ENCODE results near the gene DERL3.

The DERL3 gene

DNA sequence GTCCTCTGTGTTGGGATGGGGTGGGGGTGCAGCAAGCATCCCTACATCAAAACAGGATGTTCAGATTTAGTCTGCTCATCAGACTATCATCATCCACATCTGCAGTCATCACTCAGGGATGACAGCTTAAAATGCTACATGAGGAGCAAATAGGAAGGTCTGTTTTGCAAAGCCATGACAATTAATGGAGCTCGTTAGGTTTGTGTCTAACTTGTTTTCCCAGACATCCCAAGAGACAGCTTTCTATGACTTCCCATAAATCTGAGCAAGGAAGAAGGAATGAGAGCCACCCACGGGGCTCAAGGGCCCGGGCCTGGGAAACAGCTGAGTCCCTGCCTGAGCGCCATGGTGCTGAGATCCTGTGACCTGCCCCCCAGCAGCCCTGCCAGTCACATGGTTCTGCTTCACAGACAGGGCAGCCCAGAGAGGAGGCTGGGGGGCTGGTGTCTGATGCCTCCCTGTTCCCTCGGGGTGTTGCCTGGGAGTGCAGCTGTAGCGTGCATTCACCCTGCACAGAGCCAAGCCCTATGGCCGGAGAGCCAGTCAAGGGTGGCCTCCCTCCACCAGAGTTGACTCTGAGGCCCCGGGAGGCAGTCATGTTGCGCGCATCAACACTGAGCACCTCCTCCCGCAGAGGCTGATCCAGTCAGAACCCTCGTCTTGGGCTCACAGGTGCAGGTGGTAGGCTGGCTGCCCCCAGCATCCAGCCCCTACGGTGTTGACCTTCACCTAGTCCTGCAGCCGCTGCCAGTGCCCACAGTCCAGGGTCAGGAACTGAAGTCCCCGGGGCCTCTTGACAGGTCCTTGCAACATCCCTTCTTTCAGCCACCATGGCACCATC lies 12.1 kb downstream of the DERL3 start:
- H2AFZ ChIP-seq (ENCODE audit: low read depth, low read length), result no peak overlapping the region
- ATAC-seq (ENCODE audit: insufficient read depth, low read depth), result peak; percentile 34; the same call in 1 of the 3 replicates
- no peaks in the 10 kb centered on the region for H3K9me3 ChIP-seq (ENCODE audit: insufficient read depth, low read length, severe bottlenecking)
- H3K36me3 ChIP-seq (ENCODE audit: insufficient read depth, low read length), result peaks cover 94% of the 10 kb centered on the region
- H3K4me2 ChIP-seq (ENCODE audit: insufficient read depth, low read length), result no peak overlapping the region
- peak overlapping the region; percentile 69 for H3K27ac ChIP-seq (ENCODE audit: low read length)
- no peak overlapping the region for H3K4me3 ChIP-seq (ENCODE audit: low read depth in 1 of 2, low read length in 2 of 2)
- DNase-seq, result no peak
- H3K79me2 ChIP-seq (ENCODE audit: insufficient read depth, low read length), result peaks cover 28% of the 10 kb centered on the region
- peaks cover 31% of the 10 kb centered on the region for H3K4me1 ChIP-seq (ENCODE audit: insufficient read depth, low read length)
- no peaks in the 10 kb centered on the region for H3K27me3 ChIP-seq (ENCODE audit: insufficient read depth, low read length, poor library complexity)
- no peak for TF ChIP-seq EZH2 (IDR thresholded peaks at IDR 0.05; ENCODE audit: borderline replicate concordance, low read depth, low read length, severe bottlenecking)
- TF ChIP-seq, protein P1, sequence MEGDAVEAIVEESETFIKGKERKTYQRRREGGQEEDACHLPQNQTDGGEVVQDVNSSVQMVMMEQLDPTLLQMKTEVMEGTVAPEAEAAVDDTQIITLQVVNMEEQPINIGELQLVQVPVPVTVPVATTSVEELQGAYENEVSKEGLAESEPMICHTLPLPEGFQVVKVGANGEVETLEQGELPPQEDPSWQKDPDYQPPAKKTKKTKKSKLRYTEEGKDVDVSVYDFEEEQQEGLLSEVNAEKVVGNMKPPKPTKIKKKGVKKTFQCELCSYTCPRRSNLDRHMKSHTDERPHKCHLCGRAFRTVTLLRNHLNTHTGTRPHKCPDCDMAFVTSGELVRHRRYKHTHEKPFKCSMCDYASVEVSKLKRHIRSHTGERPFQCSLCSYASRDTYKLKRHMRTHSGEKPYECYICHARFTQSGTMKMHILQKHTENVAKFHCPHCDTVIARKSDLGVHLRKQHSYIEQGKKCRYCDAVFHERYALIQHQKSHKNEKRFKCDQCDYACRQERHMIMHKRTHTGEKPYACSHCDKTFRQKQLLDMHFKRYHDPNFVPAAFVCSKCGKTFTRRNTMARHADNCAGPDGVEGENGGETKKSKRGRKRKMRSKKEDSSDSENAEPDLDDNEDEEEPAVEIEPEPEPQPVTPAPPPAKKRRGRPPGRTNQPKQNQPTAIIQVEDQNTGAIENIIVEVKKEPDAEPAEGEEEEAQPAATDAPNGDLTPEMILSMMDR (IDR thresholded peaks at IDR 0.05; ENCODE audit: borderline replicate concordance, extremely low read depth, low read length, poor library complexity, severe bottlenecking), result no peak
- H3K9ac ChIP-seq (ENCODE audit: low read depth, low read length), result no peak overlapping the region
- peaks cover 24% of the 10 kb centered on the region for H4K20me1 ChIP-seq (ENCODE audit: insufficient read depth, low read length)

DNA sequence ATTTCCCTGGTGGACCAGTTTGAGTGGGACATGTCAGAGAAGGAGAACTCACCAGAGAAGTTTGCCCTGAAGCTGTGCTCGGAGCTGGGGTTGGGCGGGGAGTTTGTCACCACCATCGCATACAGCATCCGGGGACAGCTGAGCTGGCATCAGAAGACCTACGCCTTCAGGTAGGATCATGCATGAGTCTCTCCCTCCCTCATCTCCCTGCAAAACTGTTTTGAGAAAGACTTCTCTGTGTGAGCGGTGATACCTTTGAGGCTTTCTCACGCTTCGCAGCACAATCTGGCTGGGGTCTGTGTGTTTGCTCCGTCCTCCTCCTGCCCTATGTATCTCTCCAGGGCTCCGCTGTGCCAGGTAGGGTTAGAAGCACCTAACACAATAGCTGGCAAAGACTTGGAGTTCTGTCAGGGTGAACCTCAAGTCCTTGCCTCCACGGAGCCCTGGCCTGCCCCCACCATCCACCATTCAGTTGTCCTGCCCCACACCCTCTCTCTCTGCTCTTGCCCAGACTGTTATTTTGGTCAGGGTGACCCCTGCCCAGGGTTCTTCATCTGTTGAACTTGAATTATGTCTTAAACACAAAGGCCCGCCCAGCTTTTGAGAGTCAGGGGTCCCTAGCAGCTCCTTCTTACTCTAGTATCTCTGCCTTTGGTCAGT lies 13.4 kb downstream of the DERL3 start:
- peaks cover 31% of the 10 kb centered on the region for H3K4me1 ChIP-seq (ENCODE audit: insufficient read depth, low read length)
- H3K4me2 ChIP-seq (ENCODE audit: insufficient read depth, low read length), result no peak overlapping the region
- H3K4me3 ChIP-seq (ENCODE audit: low read depth in 1 of 2, low read length in 2 of 2), result no peak overlapping the region
- H2AFZ ChIP-seq (ENCODE audit: low read depth, low read length), result no peak overlapping the region
- H3K27me3 ChIP-seq (ENCODE audit: insufficient read depth, low read length, poor library complexity), result no peaks in the 10 kb centered on the region
- DNase-seq (no peak), ATAC-seq (ENCODE audit: insufficient read depth, low read depth) (no peak)
- TF ChIP-seq, protein P1 (IDR thresholded peaks at IDR 0.05; ENCODE audit: borderline replicate concordance, extremely low read depth, low read length, poor library complexity, severe bottlenecking), result no peak
- no peak for TF ChIP-seq EZH2 (IDR thresholded peaks at IDR 0.05; ENCODE audit: borderline replicate concordance, low read depth, low read length, severe bottlenecking)
- peaks cover 95% of the 10 kb centered on the region for H3K36me3 ChIP-seq (ENCODE audit: insufficient read depth, low read length)
- H3K79me2 ChIP-seq (ENCODE audit: insufficient read depth, low read length), result peaks cover 20% of the 10 kb centered on the region
- H4K20me1 ChIP-seq (ENCODE audit: insufficient read depth, low read length), result peaks cover 20% of the 10 kb centered on the region
- H3K27ac ChIP-seq (ENCODE audit: low read length), result peak overlapping the region; percentile 59
- no peaks in the 10 kb centered on the region for H3K9me3 ChIP-seq (ENCODE audit: insufficient read depth, low read length, severe bottlenecking)
- H3K9ac ChIP-seq (ENCODE audit: low read depth, low read length), result no peak overlapping the region; the same call in 1 of the 2 replicates

DNA sequence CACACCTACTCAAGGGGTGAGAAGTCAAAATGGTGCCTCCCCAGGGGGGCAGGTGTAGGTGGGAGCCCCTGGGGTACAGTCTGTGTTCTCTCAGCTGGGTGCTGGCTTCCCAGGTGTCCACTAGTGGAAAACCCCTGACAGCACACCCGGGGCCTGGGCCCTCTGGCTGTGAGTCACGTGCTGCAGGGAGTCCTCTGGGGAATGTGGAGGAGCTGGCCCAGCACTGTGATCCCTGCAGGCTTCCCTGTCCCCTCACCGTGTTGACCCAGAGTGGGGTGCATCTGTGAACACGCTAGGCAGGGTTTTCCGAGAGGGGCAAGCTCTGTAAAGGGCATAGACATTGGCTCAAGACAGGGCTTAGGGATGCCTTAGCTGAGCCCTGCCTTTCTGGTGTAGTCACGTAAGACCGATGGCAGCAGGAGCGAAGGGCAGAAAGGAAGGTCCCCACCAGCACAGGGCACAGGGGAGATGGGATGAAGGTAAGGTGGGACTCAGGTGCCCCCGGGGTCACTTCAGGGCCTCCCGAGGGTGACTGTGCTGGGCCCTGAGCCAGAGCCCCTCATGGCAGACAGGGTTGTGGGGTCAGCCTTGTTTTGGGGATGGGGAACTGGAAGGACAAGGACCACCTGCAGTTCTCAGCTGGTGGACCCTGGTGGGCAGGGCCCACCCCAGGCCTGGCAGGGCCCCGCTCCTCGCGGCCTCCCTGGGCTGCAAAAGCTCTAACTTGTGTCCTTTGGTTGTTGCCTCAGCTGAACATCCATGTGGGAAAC lies 14.1 kb downstream of the DERL3 start:
- Histone ChIP-seq H3K4me3 (ENCODE audit: low read depth in 1 of 2, low read length in 2 of 2) (no peak overlapping the region), H3K27ac (ENCODE audit: low read length) (peak overlapping the region; percentile 22; the same call in 1 of the 2 replicates), H3K9me3 (ENCODE audit: insufficient read depth, low read length, severe bottlenecking) (no peaks in the 10 kb centered on the region), H4K20me1 (ENCODE audit: insufficient read depth, low read length) (peaks cover 20% of the 10 kb centered on the region), H3K36me3 (ENCODE audit: insufficient read depth, low read length) (peaks cover 95% of the 10 kb centered on the region), H2AFZ (ENCODE audit: low read depth, low read length) (no peak overlapping the region), H3K79me2 (ENCODE audit: insufficient read depth, low read length) (peaks cover 13% of the 10 kb centered on the region; the same call in 1 of the 2 replicates), H3K27me3 (ENCODE audit: insufficient read depth, low read length, poor library complexity) (no peaks in the 10 kb centered on the region), H3K4me1 (ENCODE audit: insufficient read depth, low read length) (peaks cover 31% of the 10 kb centered on the region), H3K9ac (ENCODE audit: low read depth, low read length) (no peak overlapping the region), H3K4me2 (ENCODE audit: insufficient read depth, low read length) (no peak overlapping the region)
- ATAC-seq (ENCODE audit: insufficient read depth, low read depth) (no peak), DNase-seq (no peak)
- TF ChIP-seq EZH2 (IDR thresholded peaks at IDR 0.05; ENCODE audit: borderline replicate concordance, low read depth, low read length, severe bottlenecking), result no peak
- TF ChIP-seq, protein P1 (IDR thresholded peaks at IDR 0.05; ENCODE audit: borderline replicate concordance, extremely low read depth, low read length, poor library complexity, severe bottlenecking), result no peak
